Eye (tissue), 1 donor: ENCODE data around the gene ADIPOQ.
"Not testable (repeated sequence)": the region's sequence is repeated elsewhere in the genome, so short reads cannot be mapped to it uniquely, and the experiment has no call there.

ENCODE experiments used
- DNase-seq: peaks from one replicate; pipeline ENCODE4 v3.0.0-alpha.2; 2015

Gene ADIPOQ

GRCh38 chr3:186873796-186874195, 31.3 kb downstream of the ADIPOQ start:
- DNase-seq: not testable (repeated sequence)

GRCh38 chr3:186874216-186874615, 31.7 kb downstream of the ADIPOQ start:
- not testable (repeated sequence) for DNase-seq

GRCh38 chr3:186874841-186875240, 32.3 kb downstream of the ADIPOQ start:
- DNase-seq: not testable (repeated sequence)

GRCh38 chr3:186875708-186876107, 33.2 kb downstream of the ADIPOQ start:
- DNase-seq: no peak

- no peak for DNase-seq
Observed at GRCh38 chr3:186879781-186880180, 37.3 kb downstream of the ADIPOQ start.

GRCh38 chr3:186880406-186880805, 37.9 kb downstream of the ADIPOQ start:
- DNase-seq: no peak

- no peak for DNase-seq
Observed at GRCh38 chr3:186882150-186882524, 39.6 kb downstream of the ADIPOQ start.

GRCh38 chr3:186882881-186883685, 40.6 kb downstream of the ADIPOQ start:
- no peak for DNase-seq

GRCh38 chr3:186883686-186884058, 41.2 kb downstream of the ADIPOQ start:
- DNase-seq: no peak

GRCh38 chr3:186884868-186885267, 42.4 kb downstream of the ADIPOQ start:
- not testable (repeated sequence) for DNase-seq

GRCh38 chr3:186886202-186886981, 43.9 kb downstream of the ADIPOQ start:
- peak; percentile 3 for DNase-seq

- not testable (repeated sequence) for DNase-seq
Observed at GRCh38 chr3:186887507-186887938, 45.0 kb downstream of the ADIPOQ start.

- DNase-seq: no peak
Observed at GRCh38 chr3:186888569-186888968, 46.1 kb downstream of the ADIPOQ start.

GRCh38 chr3:186889698-186890097, 47.2 kb downstream of the ADIPOQ start:
- not testable (repeated sequence) for DNase-seq

- DNase-seq: no peak
Observed at GRCh38 chr3:186890911-186891310, 48.4 kb downstream of the ADIPOQ start.

GRCh38 chr3:186893071-186893470, 50.6 kb downstream of the ADIPOQ start:
- not testable (repeated sequence) for DNase-seq

GRCh38 chr3:186895406-186895805, 52.9 kb downstream of the ADIPOQ start:
- no peak for DNase-seq

- DNase-seq: no peak
Observed at GRCh38 chr3:186896006-186896405, 53.5 kb downstream of the ADIPOQ start.

- no peak for DNase-seq
Observed at GRCh38 chr3:186896875-186897274, 54.4 kb downstream of the ADIPOQ start.

- DNase-seq: no peak
Observed at GRCh38 chr3:186901135-186901734, 58.7 kb downstream of the ADIPOQ start.

GRCh38 chr3:186902154-186902553, 59.6 kb downstream of the ADIPOQ start:
- no peak for DNase-seq

- DNase-seq: no peak
Observed at GRCh38 chr3:186902713-186903112, 60.2 kb downstream of the ADIPOQ start.

GRCh38 chr3:186903676-186904075, 61.2 kb downstream of the ADIPOQ start:
- DNase-seq: not testable (repeated sequence)

GRCh38 chr3:186907075-186907474, 64.6 kb downstream of the ADIPOQ start:
- DNase-seq: not testable (repeated sequence)
